GM12878 (cell line): Measurements from ENCODE around the gene CDH15. TPM values are rescaled to one million over a fixed set of nuclear protein-coding genes. Genes with fewer than 3 reads are reported as not detected.

Experiments used
- ATAC-seq: fragments of 200-7000 bp; cut with Tn5 transposase; 3 replicates; pipeline ENCODE4 v1.9.1; 2020; ENCODE audit warnings: mild to moderate bottlenecking, moderate library complexity
- BruUV-seq: library from RNA; stranded (reverse); fragments of 400-500 nt; replicated peaks from 2 replicates; lab custom pipeline; 2021; lab: Mats Ljungman, UMichigan
- CTCF ChIA-PET: fragments of 300-600 bp; sonication (Branson Sonifier 250); formaldehyde crosslinking; extraction: SDS; loops from one replicate; lab custom pipeline; 2021; ENCODE audit warnings: inconsistent platforms; lab: Yijun Ruan, JAX
- POLR2A ChIA-PET: fragments of 350-600 bp; formaldehyde crosslinking; extraction: SDS; loops from one replicate; lab custom pipeline; 2021; ENCODE audit warnings: inconsistent platforms; lab: Charles Lee
- RAD21 ChIA-PET: fragments of 300-600 bp; sonication (Branson Sonifier 250); formaldehyde crosslinking; loops from one replicate; lab custom pipeline; 2023; ENCODE audit warnings: antibody characterized with exemption; ENCODE audit not compliant: unreplicated experiment; lab: Charles Lee
- SMC1A ChIA-PET: fragments of 300-600 bp; sonication (Branson Sonifier 250); formaldehyde crosslinking; loops from one replicate; lab custom pipeline; 2023; ENCODE audit not compliant: unreplicated experiment, uncharacterized antibody; lab: Charles Lee
- DNase-seq: peaks from one replicate; pipeline ENCODE4 v3.0.0-alpha.2; 2011; ENCODE audit warnings: low read depth, low spot score
- FAIRE-seq: peaks from 3 replicates; lab custom pipeline; 2011; peaks lifted over from hg19 to GRCh38; lab: Jason Lieb, UNC
- H2AFZ ChIP-seq: 2 replicates; pipeline ENCODE4 v1.6.0; 2011; ENCODE audit warnings: low read depth, low read length, control low read depth; ENCODE audit not compliant: control insufficient read depth
- H3K27ac ChIP-seq: 2 replicates; pipeline ENCODE4 v1.5.1; 2011; ENCODE audit warnings: control low read depth; ENCODE audit not compliant: control insufficient read depth, insufficient read depth
- H3K27me3 ChIP-seq, 2 experiments: replicated peaks in 1 of 2; 2 replicates each; pipeline versions ENCODE4 v1.6.0 to v1.6.1; 2011; ENCODE audit warnings: low read length in 1 of 2; ENCODE audit not compliant: control insufficient read depth in 2 of 2, insufficient read depth in 2 of 2
- H3K36me3 ChIP-seq, 2 experiments: 2 replicates each; pipeline ENCODE4 v1.5.1; 2011; ENCODE audit warnings: low read length in 1 of 2; ENCODE audit not compliant: control insufficient read depth in 2 of 2, insufficient read depth in 2 of 2
- H3K4me1 ChIP-seq: 2 replicates; pipeline ENCODE4 v1.6.1; 2011; ENCODE audit warnings: mild to moderate bottlenecking, low read length, moderate library complexity, mixed read lengths; ENCODE audit not compliant: control insufficient read depth, insufficient read depth
- H3K4me2 ChIP-seq: 2 replicates; pipeline ENCODE4 v1.6.0; 2011; ENCODE audit warnings: control low read depth; ENCODE audit not compliant: control insufficient read depth, insufficient read depth
- H3K4me3 ChIP-seq: fragments of 200-600 bp; sonication (generic); 2 replicates; pipeline ENCODE4 v1.5.1; 2016
- H3K79me2 ChIP-seq: 2 replicates; pipeline ENCODE4 v1.6.0; 2011; ENCODE audit warnings: low read length; ENCODE audit not compliant: control insufficient read depth, insufficient read depth
- H3K9ac ChIP-seq: 2 replicates; pipeline ENCODE4 v1.8.0; 2011; ENCODE audit warnings: low read length, control low read depth, mixed read lengths; ENCODE audit not compliant: control insufficient read depth, insufficient read depth
- H3K9me3 ChIP-seq: replicated peaks from 3 replicates; pipeline ENCODE4 v1.5.1; 2011; ENCODE audit warnings: mild to moderate bottlenecking, low read length; ENCODE audit not compliant: control insufficient read depth, insufficient read depth
- H4K20me1 ChIP-seq: 2 replicates; pipeline ENCODE4 v1.6.0; 2011; ENCODE audit not compliant: control insufficient read depth, insufficient read depth
- BHLHE40 ChIP-seq, 2 experiments: fragments of 450-650 bp in 1 of 2; IDR thresholded peaks; 2 replicates each; pipeline ENCODE4 v1.6.1; 2011 to 2017; ENCODE audit warnings: low read depth in 2 of 2, borderline replicate concordance in 1 of 2, improper control_type of control experiment in 1 of 2, low read length in 1 of 2, mild to moderate bottlenecking in 1 of 2
- BMI1 ChIP-seq: fragments of 450-650 bp; IDR thresholded peaks from 2 replicates; pipeline ENCODE4 v1.6.1; 2016; ENCODE audit warnings: mild to moderate bottlenecking, moderate library complexity, borderline replicate concordance
- CBX3 ChIP-seq: fragments of 200-600 bp; sonication (generic); IDR thresholded peaks from 2 replicates; pipeline ENCODE4 v1.6.1; 2016; ENCODE audit warnings: low read depth, borderline replicate concordance
- POLR2AphosphoS2 ChIP-seq: IDR thresholded peaks from 2 replicates; pipeline ENCODE4 v1.6.1; 2011; ENCODE audit warnings: low read depth, mild to moderate bottlenecking, low read length, improper control_type of control experiment, moderate library complexity
- WRNIP1 ChIP-seq: IDR thresholded peaks from 2 replicates; pipeline ENCODE4 v1.6.1; 2011; ENCODE audit warnings: low read depth, low read length, improper control_type of control experiment, borderline replicate concordance
- WGBS: methylation state at CpG from one replicate; pipeline ENCODE4 v1.1.6; 2016; ENCODE audit warnings: low lambda C conversion rate; ENCODE audit not compliant: insufficient replicate concordance, insufficient coverage; ENCODE audit errors: missing lambda C conversion rate; 5-methylcytosine and 5-hydroxymethylcytosine counted together
- in situ Hi-C: fragments of 300-500 bp; cut with MboI; formaldehyde crosslinking; loops from 9 replicates; pipeline ENCODE4 v1.14.3; 2018; ENCODE audit warnings: mixed read lengths
- intact Hi-C: fragments of 100-400 bp; cut with micrococcal nuclease; formaldehyde crosslinking; loops from one replicate; pipeline ENCODE4 v1.14.2; 2022; ENCODE audit not compliant: unreplicated experiment
- polyA plus RNA-seq, 11 experiments: library from polyadenylated mRNA; depleted of rRNA in 4 of 11; unstranded in 6 of 11; stranded (reverse) in 5 of 11; fragments of >200 nt; fragmentation: Nextera tagmentation in 4 of 11; fragmentation: Illumina TruSeq in 1 of 11; extraction: Ambion mirVana in 4 of 11; extraction: Trizol in 1 of 11; gene quantifications; 1 replicate in 1 of 11; 2 replicates in 10 of 11; pipeline versions ENCODE4 v1.2.1 to v1.2.3, GENCODE V29; 2011 to 2016; ENCODE audit warnings: inconsistent platforms in 2 of 11, missing spikeins in 2 of 11, low read depth in 1 of 11
- total RNA-seq, 4 experiments: library from RNA; depleted of rRNA in 3 of 4; stranded (reverse); fragments of >200 nt in 3 of 4; fragmentation: Illumina TruSeq in 1 of 4; extraction: Trizol in 1 of 4; gene quantifications; 2 replicates each; pipeline versions ENCODE4 v1.2.1 to v1.2.3, GENCODE V29; 2013 to 2021
- TF ChIP-seq, protein P1 (sequence below): IDR thresholded peaks from 2 replicates; pipeline ENCODE4 v1.6.1; 2012; ENCODE audit warnings: low read length, inconsistent platforms

The CDH15 gene
- total and polyA plus RNA-seq, 10 of the 15 experiments (the other 5 are each of a cell fraction or from before 2014, with no cell fraction given) = 0.02 to 0.06 TPM; not detected in 8

DNA sequence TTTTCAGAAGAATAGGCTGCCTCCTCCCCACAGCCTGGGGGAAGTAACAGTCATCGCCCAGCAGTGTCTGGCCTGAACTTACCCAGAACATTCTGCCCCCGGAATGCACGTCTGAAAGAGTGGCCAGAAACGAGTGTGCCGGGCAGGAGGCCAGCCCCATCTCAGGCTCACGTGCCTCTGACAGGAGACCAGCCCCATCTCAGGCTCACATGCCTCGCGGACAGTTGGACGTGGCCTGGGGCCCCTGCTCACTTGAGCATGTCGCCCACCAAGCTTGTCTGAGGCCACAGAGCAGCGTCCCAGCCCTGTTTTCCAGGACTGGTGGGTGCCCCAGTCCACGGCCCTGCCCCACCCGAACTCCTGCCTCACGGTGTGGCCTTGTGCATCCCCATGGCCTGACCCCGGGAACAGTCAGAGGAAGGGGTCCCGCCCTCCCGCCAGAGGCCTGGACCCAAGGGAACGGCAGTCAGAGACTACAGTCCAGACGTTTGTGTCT is 16.3 kb upstream of the CDH15 start:
- no peak overlapping the region for H2AFZ ChIP-seq
- intact Hi-C loops = no loop called here
- POLR2A ChIA-PET = no interaction called here
- H3K27me3 ChIP-seq = no peaks in the 10 kb centered on the region
- H3K4me1 ChIP-seq = no peaks in the 10 kb centered on the region
- no peaks in the 10 kb centered on the region for H4K20me1 ChIP-seq
- H3K9ac ChIP-seq = no peak overlapping the region
- H3K79me2 ChIP-seq = no peaks in the 10 kb centered on the region
- no peak overlapping the region for H3K4me3 ChIP-seq
- peak; percentile 19 for ATAC-seq
- H3K4me2 ChIP-seq = no peak overlapping the region
- RAD21 ChIA-PET = interaction anchor here (0.9 kb wide), 1 partner anchor 57 kb away, joined by 3 read pairs; no protein-coding TSS in a partner anchor
- H3K9me3 ChIP-seq = no peaks in the 10 kb centered on the region; the same call in 2 of the 3 replicates
- peaks cover 0 to 2% of the 10 kb centered on the region in 2 experiments; a peak in 2 of 4 replicates for H3K36me3 ChIP-seq
- SMC1A ChIA-PET = interaction anchor here (1.7 kb wide), 1 partner anchor 183 kb away, joined by 5 read pairs; no protein-coding TSS in a partner anchor
- H3K27ac ChIP-seq = no peak overlapping the region
- in situ Hi-C loops = no loop called here
- TF ChIP-seq POLR2AphosphoS2 (0 out of 2 replicates have a peak, but pooled peaks have one; percentile 24), BMI1 (no peak), BHLHE40 (IDR thresholded peaks at IDR 0.05; ENCODE audit: borderline replicate concordance in 1 of 2, low read depth in 2 of 2, low read length in 1 of 2) (peak in 1 of 2 experiments; percentile 69; a peak in 2 of 4 replicates), CBX3 (no peak), WRNIP1 (no peak)
- TF ChIP-seq, protein P1, sequence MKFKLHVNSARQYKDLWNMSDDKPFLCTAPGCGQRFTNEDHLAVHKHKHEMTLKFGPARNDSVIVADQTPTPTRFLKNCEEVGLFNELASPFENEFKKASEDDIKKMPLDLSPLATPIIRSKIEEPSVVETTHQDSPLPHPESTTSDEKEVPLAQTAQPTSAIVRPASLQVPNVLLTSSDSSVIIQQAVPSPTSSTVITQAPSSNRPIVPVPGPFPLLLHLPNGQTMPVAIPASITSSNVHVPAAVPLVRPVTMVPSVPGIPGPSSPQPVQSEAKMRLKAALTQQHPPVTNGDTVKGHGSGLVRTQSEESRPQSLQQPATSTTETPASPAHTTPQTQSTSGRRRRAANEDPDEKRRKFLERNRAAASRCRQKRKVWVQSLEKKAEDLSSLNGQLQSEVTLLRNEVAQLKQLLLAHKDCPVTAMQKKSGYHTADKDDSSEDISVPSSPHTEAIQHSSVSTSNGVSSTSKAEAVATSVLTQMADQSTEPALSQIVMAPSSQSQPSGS = no peak
- no peak for FAIRE-seq
- BruUV-seq = no TSS peak
- WGBS = 17% methylated on average over 19 of the region's 19 CpGs
- DNase-seq = no peak
- CTCF ChIA-PET = interaction anchor here (1.1 to 1.5 kb wide), 2 partner anchors 12 to 61 kb away, joined by 3 to 4 read pairs; no protein-coding TSS in a partner anchor
